ENCODE measurements around the gene PIGT. TPM values are rescaled to one million over a fixed set of nuclear protein-coding genes. Genes with fewer than 3 reads are reported as not detected.

Gene PIGT
- total RNA-seq, 1 donor from 2014 or later: 16.2 TPM

GRCh38 chr20:45395114-45395415 is 20.9 kb upstream of the PIGT start:
- Histone ChIP-seq H3K36me3 (ENCODE audit: control insufficient read depth in 3 of 3, insufficient read depth in 3 of 3, low read length in 3 of 3) (no peaks in the 10 kb centered on the region), H3K4me3 (ENCODE audit: low read length in 3 of 3) (no peak overlapping the region), H3K27ac (ENCODE audit: low read depth, low read length) (no peak overlapping the region), H3K27me3 (ENCODE audit: control insufficient read depth in 3 of 3, insufficient read depth in 3 of 3, low read length in 3 of 3) (no peaks in the 10 kb centered on the region), H3K9ac (ENCODE audit: low read depth in 1 of 3, low read length in 3 of 3) (no peak overlapping the region), H3K9me3 (ENCODE audit: control insufficient read depth in 3 of 3, low read length in 3 of 3) (no peaks in the 10 kb centered on the region), H3K4me1 (ENCODE audit: control insufficient read depth in 3 of 3, insufficient read depth in 3 of 3, low read length in 3 of 3) (no peaks in the 10 kb centered on the region)

- H3K4me1 ChIP-seq (ENCODE audit: control insufficient read depth in 3 of 3, insufficient read depth in 3 of 3, low read length in 3 of 3): no peaks in the 10 kb centered on the region
- no peak overlapping the region for H3K9ac ChIP-seq (ENCODE audit: low read depth in 1 of 3, low read length in 3 of 3)
- no peak overlapping the region for H3K4me3 ChIP-seq (ENCODE audit: low read length in 3 of 3)
- H3K9me3 ChIP-seq (ENCODE audit: control insufficient read depth in 3 of 3, low read length in 3 of 3): no peaks in the 10 kb centered on the region
- H3K27me3 ChIP-seq (ENCODE audit: control insufficient read depth in 3 of 3, insufficient read depth in 3 of 3, low read length in 3 of 3): no peaks in the 10 kb centered on the region
- H3K27ac ChIP-seq (ENCODE audit: low read depth, low read length): no peak overlapping the region
- no peaks in the 10 kb centered on the region for H3K36me3 ChIP-seq (ENCODE audit: control insufficient read depth in 3 of 3, insufficient read depth in 3 of 3, low read length in 3 of 3)
Measured at GRCh38 chr20:45399018-45399417, 16.9 kb upstream of the PIGT start.

- Histone ChIP-seq H3K9ac (ENCODE audit: low read depth in 1 of 3, low read length in 3 of 3) (no peak overlapping the region), H3K27me3 (ENCODE audit: control insufficient read depth in 3 of 3, insufficient read depth in 3 of 3, low read length in 3 of 3) (no peaks in the 10 kb centered on the region), H3K9me3 (ENCODE audit: control insufficient read depth in 3 of 3, low read length in 3 of 3) (no peaks in the 10 kb centered on the region), H3K4me1 (ENCODE audit: control insufficient read depth in 3 of 3, insufficient read depth in 3 of 3, low read length in 3 of 3) (peaks cover 0 to 2% (median 2%) of the 10 kb centered on the region in 3 donors), H3K27ac (ENCODE audit: low read depth, low read length) (no peak overlapping the region), H3K36me3 (ENCODE audit: control insufficient read depth in 3 of 3, insufficient read depth in 3 of 3, low read length in 3 of 3) (no peaks in the 10 kb centered on the region), H3K4me3 (ENCODE audit: low read length in 3 of 3) (no peak overlapping the region)
Measured at GRCh38 chr20:45400346-45401031, 15.5 kb upstream of the PIGT start.

- Histone ChIP-seq H3K4me1 (ENCODE audit: control insufficient read depth in 3 of 3, insufficient read depth in 3 of 3, low read length in 3 of 3) (peaks cover 8 to 19% (median 11%) of the 10 kb centered on the region in 3 donors), H3K36me3 (ENCODE audit: control insufficient read depth in 3 of 3, insufficient read depth in 3 of 3, low read length in 3 of 3) (no peaks in the 10 kb centered on the region), H3K27me3 (ENCODE audit: control insufficient read depth in 3 of 3, insufficient read depth in 3 of 3, low read length in 3 of 3) (no peaks in the 10 kb centered on the region), H3K27ac (ENCODE audit: low read depth, low read length) (no peak overlapping the region), H3K9ac (ENCODE audit: low read depth in 1 of 3, low read length in 3 of 3) (no peak overlapping the region), H3K4me3 (ENCODE audit: low read length in 3 of 3) (no peak overlapping the region), H3K9me3 (ENCODE audit: control insufficient read depth in 3 of 3, low read length in 3 of 3) (no peaks in the 10 kb centered on the region)
Measured at GRCh38 chr20:45402946-45403345, 13.0 kb upstream of the PIGT start.

- Histone ChIP-seq H3K27ac (ENCODE audit: low read depth, low read length) (no peak overlapping the region), H3K4me3 (ENCODE audit: low read length in 3 of 3) (no peak overlapping the region), H3K27me3 (ENCODE audit: control insufficient read depth in 3 of 3, insufficient read depth in 3 of 3, low read length in 3 of 3) (no peaks in the 10 kb centered on the region), H3K9me3 (ENCODE audit: control insufficient read depth in 3 of 3, low read length in 3 of 3) (no peaks in the 10 kb centered on the region), H3K4me1 (ENCODE audit: control insufficient read depth in 3 of 3, insufficient read depth in 3 of 3, low read length in 3 of 3) (peaks cover 18 to 31% (median 23%) of the 10 kb centered on the region in 3 donors), H3K36me3 (ENCODE audit: control insufficient read depth in 3 of 3, insufficient read depth in 3 of 3, low read length in 3 of 3) (peaks cover 3 to 9% (median 7%) of the 10 kb centered on the region in 3 donors), H3K9ac (ENCODE audit: low read depth in 1 of 3, low read length in 3 of 3) (no peak overlapping the region)
Measured at GRCh38 chr20:45404438-45404837, 11.5 kb upstream of the PIGT start.

GRCh38 chr20:45405571-45406259 is 10.2 kb upstream of the PIGT start:
- peak overlapping the region; percentile 79 to 99 (median 99) for H3K9ac ChIP-seq (ENCODE audit: low read depth in 1 of 3, low read length in 3 of 3)
- H3K36me3 ChIP-seq (ENCODE audit: control insufficient read depth in 3 of 3, insufficient read depth in 3 of 3, low read length in 3 of 3): peaks cover 16 to 21% (median 20%) of the 10 kb centered on the region in 3 donors
- H3K27me3 ChIP-seq (ENCODE audit: control insufficient read depth in 3 of 3, insufficient read depth in 3 of 3, low read length in 3 of 3): no peaks in the 10 kb centered on the region
- peak overlapping the region; percentile 69 to 96 (median 94) for H3K4me3 ChIP-seq (ENCODE audit: low read length in 3 of 3)
- H3K27ac ChIP-seq (ENCODE audit: low read depth, low read length): peak overlapping the region; percentile 100
- peaks cover 29 to 43% (median 36%) of the 10 kb centered on the region in 3 donors for H3K4me1 ChIP-seq (ENCODE audit: control insufficient read depth in 3 of 3, insufficient read depth in 3 of 3, low read length in 3 of 3)
- H3K9me3 ChIP-seq (ENCODE audit: control insufficient read depth in 3 of 3, low read length in 3 of 3): no peaks in the 10 kb centered on the region

- Histone ChIP-seq H3K27ac (ENCODE audit: low read depth, low read length) (peak overlapping the region; percentile 100), H3K9ac (ENCODE audit: low read depth in 1 of 3, low read length in 3 of 3) (peak overlapping the region; percentile 95 to 99 (median 99)), H3K4me1 (ENCODE audit: control insufficient read depth in 3 of 3, insufficient read depth in 3 of 3, low read length in 3 of 3) (peaks cover 35 to 49% (median 42%) of the 10 kb centered on the region in 3 donors), H3K4me3 (ENCODE audit: low read length in 3 of 3) (peak overlapping the region; percentile 86 to 96 (median 94)), H3K9me3 (ENCODE audit: control insufficient read depth in 3 of 3, low read length in 3 of 3) (no peaks in the 10 kb centered on the region), H3K27me3 (ENCODE audit: control insufficient read depth in 3 of 3, insufficient read depth in 3 of 3, low read length in 3 of 3) (no peaks in the 10 kb centered on the region), H3K36me3 (ENCODE audit: control insufficient read depth in 3 of 3, insufficient read depth in 3 of 3, low read length in 3 of 3) (peaks cover 21 to 23% (median 23%) of the 10 kb centered on the region in 3 donors)
Measured at GRCh38 chr20:45406260-45407066, 9.5 kb upstream of the PIGT start.

- H3K36me3 ChIP-seq (ENCODE audit: control insufficient read depth in 3 of 3, insufficient read depth in 3 of 3, low read length in 3 of 3): peaks cover 26 to 30% (median 27%) of the 10 kb centered on the region in 3 donors
- H3K9ac ChIP-seq (ENCODE audit: low read depth in 1 of 3, low read length in 3 of 3): peak overlapping the region; percentile 95 to 99 (median 99)
- peaks cover 35 to 54% (median 42%) of the 10 kb centered on the region in 3 donors for H3K4me1 ChIP-seq (ENCODE audit: control insufficient read depth in 3 of 3, insufficient read depth in 3 of 3, low read length in 3 of 3)
Measured at GRCh38 chr20:45407067-45407745, 8.7 kb upstream of the PIGT start.

GRCh38 chr20:45407783-45408645 is 7.9 kb upstream of the PIGT start, which contains the start of gene DBNDD2:
TSS of gene DBNDD2 (plus strand) at chr20:45408289. CDS start at chr20:45408468, 179 bp downstream.
- peaks cover 35 to 54% (median 42%) of the 10 kb centered on the region in 3 donors for H3K4me1 ChIP-seq (ENCODE audit: control insufficient read depth in 3 of 3, insufficient read depth in 3 of 3, low read length in 3 of 3)
- H3K27ac ChIP-seq (ENCODE audit: low read depth, low read length): peak within 1 kb of the TSS; percentile 100
- no peaks in the 10 kb centered on the region for H3K27me3 ChIP-seq (ENCODE audit: control insufficient read depth in 3 of 3, insufficient read depth in 3 of 3, low read length in 3 of 3)
- peak within 1 kb of the TSS; percentile 86 to 96 (median 94) for H3K4me3 ChIP-seq (ENCODE audit: low read length in 3 of 3)
- peak within 1 kb of the TSS; percentile 95 to 99 (median 99) for H3K9ac ChIP-seq (ENCODE audit: low read depth in 1 of 3, low read length in 3 of 3)
- no peaks in the 10 kb centered on the region for H3K9me3 ChIP-seq (ENCODE audit: control insufficient read depth in 3 of 3, low read length in 3 of 3)
- H3K36me3 ChIP-seq (ENCODE audit: control insufficient read depth in 3 of 3, insufficient read depth in 3 of 3, low read length in 3 of 3): peaks cover 26 to 32% (median 31%) of the 10 kb centered on the region in 3 donors

More at GRCh38 chr20:45407067-45407745, 8.7 kb upstream of the PIGT start:
- Histone ChIP-seq H3K4me3 (ENCODE audit: low read length in 3 of 3) (peak overlapping the region; percentile 86 to 96 (median 94)), H3K27me3 (ENCODE audit: control insufficient read depth in 3 of 3, insufficient read depth in 3 of 3, low read length in 3 of 3) (no peaks in the 10 kb centered on the region), H3K27ac (ENCODE audit: low read depth, low read length) (peak overlapping the region; percentile 100), H3K9me3 (ENCODE audit: control insufficient read depth in 3 of 3, low read length in 3 of 3) (no peaks in the 10 kb centered on the region)

All from skeletal muscle tissue (tissue), 4 donors.